ENCODE measurements around the gene ZNF585A.

DNA sequence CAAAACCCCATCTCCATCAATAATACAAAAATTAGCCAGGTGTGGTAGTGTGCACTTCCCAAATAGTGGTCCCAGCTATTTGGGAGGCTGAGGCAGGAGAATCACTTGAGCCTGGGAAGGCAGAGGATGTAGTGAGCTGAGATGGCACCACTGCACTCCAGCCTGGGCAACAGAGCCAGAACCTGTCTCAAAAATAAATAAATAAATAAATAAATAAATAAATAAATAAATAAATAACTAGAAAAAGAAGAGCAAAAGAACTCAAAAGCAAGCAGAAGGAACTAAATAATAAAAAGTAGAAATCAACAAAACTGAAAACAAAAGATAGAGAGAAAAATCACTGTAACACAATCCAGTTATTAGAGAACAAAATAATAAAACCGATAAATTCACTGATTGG lies 12.3 kb downstream of the ZNF585A start:
- TF ChIP-seq EZH2 (IDR thresholded peaks at IDR 0.05) = no peak
- TF ChIP-seq, protein P1, sequence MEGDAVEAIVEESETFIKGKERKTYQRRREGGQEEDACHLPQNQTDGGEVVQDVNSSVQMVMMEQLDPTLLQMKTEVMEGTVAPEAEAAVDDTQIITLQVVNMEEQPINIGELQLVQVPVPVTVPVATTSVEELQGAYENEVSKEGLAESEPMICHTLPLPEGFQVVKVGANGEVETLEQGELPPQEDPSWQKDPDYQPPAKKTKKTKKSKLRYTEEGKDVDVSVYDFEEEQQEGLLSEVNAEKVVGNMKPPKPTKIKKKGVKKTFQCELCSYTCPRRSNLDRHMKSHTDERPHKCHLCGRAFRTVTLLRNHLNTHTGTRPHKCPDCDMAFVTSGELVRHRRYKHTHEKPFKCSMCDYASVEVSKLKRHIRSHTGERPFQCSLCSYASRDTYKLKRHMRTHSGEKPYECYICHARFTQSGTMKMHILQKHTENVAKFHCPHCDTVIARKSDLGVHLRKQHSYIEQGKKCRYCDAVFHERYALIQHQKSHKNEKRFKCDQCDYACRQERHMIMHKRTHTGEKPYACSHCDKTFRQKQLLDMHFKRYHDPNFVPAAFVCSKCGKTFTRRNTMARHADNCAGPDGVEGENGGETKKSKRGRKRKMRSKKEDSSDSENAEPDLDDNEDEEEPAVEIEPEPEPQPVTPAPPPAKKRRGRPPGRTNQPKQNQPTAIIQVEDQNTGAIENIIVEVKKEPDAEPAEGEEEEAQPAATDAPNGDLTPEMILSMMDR (IDR thresholded peaks at IDR 0.05) = no peak

All from neural progenitor cell (in vitro differentiated cells).